Spleen (tissue), 3 donors: ENCODE measurements around the gene EGFR.

Source experiments
- POLR2A ChIP-seq, 3 donors: fragments of 450-650 bp; IDR thresholded peaks; one replicate each; pipeline ENCODE4 v1.5.1; 2017; ENCODE audit warnings: antibody characterized with exemption in 3 of 3, mild to moderate bottlenecking in 1 of 3
- POLR2AphosphoS5 ChIP-seq, 3 donors: sonication (generic); formaldehyde crosslinking; IDR thresholded peaks; one replicate each; pipeline ENCODE4 v1.5.1; 2017; ENCODE audit warnings: antibody characterized with exemption in 3 of 3

DNA sequence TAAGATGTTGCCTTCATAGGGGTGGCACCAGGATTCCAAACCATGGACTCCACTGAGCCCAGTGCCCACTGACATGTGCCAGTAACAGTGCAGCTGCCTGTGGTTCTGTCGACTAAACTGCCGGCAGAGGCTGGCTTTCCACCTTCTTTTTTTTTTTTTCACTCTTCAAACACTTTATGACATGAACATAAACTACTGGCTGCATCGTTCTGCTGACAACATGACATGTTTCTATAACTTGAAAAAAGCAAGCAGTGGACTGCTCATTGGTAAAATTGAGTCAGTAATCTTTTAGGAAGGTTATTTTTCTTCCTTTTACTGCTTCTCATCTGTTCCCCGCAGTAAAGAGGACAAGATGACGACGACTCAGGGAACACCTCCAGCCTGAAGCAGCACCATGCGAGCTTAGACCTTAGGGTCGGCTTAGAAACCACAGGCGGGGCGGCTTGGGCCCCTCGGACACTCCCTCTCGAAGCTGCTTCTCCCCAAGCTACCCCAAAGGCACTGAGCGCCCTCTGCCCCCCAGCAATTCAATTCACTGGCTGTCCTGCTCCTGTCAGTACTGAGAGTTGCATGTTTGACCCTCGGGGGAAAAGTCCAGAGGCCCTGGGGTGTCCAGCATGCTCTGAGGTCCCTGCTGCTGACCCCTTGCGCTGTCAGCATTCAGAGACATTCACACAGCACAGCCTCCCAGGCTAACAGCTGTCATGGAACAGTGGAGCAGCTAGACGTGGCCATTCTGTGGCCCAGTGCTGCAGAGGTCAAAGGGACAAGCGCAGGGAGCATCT is 112.5 kb downstream of the EGFR start:
- TF ChIP-seq POLR2AphosphoS5 (IDR thresholded peaks at IDR 0.05) (peak in 1 of 3 donors; percentile 8), POLR2A (IDR thresholded peaks at IDR 0.05) (no peak)
